G401 (cell line): ENCODE results near the gene CAMKK2. TPM values are rescaled to one million over a fixed set of nuclear protein-coding genes. Genes with fewer than 3 reads are reported as not detected.

ENCODE experiments used
- DNase-seq: peaks from one replicate; pipeline ENCODE4 v3.0.0-alpha.2; 2015; ENCODE audit warnings: low spot score
- in situ Hi-C: cut with HindIII; loops from 2 replicates; pipeline ENCODE4 v1.10.0; 2016; ENCODE audit warnings: low sequenced_read_pairs, mixed read lengths
- total RNA-seq: library from RNA; depleted of rRNA; stranded (reverse); fragments of >200 nt; shearing (Covaris generic); gene quantifications from 2 replicates; pipeline ENCODE4 v1.2.3, GENCODE V29; 2014

CAMKK2 gene
- total RNA-seq, 1 experiment from 2014 or later = 27.2 TPM

DNA sequence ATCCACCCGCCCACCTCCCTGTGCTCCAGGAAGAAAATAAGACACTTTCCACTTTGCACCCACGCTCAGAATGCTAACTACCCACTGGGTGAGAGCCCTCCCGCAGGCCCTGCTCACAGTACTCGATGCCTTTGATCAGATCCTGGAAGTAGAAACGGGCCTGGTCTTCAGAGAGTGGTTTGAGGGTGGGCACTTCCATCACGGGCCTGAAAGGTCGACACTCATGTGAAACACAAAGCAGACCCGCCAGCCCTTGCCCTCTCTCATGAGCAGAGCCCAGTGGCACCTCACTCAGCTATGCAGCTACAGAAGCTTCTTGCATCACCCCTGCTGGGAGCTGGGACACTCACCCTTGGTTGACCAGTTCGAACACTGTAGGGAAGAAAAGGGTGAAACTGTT lies 41.1 kb downstream of the CAMKK2 start:
- in situ Hi-C loops = no loop called here
- no peak for DNase-seq

DNA sequence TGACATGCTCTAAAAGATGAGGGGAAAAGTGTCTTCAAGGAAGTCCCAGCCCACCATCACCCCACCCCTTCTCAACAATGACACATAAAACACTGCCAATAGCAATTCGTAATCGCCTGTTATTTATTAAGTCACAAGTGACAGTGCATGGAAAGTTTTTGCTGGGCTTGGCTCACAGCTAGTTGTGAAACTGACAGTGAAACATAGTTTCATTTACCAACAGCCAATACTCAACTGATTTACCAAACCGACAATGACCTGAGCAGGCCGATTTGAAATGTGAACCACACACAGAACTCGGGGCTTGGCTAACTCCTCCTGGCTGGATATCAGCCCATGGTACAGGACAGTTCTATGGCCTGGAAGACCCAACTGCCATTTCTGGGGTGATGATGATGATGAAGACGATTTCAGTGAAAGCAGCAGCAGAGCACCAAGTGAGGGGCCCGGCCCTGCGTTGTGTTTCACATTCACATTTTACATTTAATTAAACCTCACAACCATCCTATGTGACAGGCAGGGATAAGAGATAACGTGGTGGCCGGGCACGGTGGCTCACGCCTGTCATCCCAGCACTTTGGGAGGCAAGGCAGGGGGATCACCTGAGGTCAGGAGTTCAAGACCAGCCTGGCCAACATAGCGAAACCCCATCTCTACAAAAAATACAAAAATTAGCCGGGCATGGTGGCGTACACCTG lies 42.7 kb downstream of the CAMKK2 start:
- in situ Hi-C loops = no loop called here
- no peak for DNase-seq

DNA sequence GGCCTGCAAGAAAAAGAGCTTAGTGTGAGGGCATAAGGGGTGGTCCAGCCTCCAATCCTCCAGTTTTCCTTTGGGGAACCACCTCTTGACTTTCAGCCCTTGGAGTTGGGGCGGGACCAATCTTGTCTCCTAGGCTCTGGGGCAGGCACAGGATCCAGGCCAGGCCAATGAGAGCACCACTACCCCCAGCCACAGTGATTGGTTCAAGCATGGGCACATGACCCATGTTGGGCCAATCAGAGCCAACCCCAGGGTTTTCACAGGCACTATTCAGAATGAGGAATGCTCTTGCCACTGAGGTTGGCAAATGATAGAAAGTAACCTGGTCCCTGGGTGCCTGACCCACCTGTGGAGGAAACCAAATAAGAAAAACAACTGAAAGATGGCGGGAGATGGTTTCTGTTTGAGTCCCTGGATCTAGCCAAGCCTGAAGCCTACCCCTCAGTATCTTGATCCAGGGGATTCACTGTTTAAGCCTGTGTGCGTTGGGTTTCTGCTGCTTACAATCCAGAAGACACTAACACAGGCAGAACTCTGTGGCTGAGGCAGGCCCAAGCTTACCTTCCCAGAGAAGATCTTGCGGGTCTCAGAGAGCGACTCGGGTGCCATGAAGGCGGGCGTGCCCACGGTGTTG lies 43.7 kb downstream of the CAMKK2 start:
- DNase-seq = no peak
- in situ Hi-C loops = no loop called here

DNA sequence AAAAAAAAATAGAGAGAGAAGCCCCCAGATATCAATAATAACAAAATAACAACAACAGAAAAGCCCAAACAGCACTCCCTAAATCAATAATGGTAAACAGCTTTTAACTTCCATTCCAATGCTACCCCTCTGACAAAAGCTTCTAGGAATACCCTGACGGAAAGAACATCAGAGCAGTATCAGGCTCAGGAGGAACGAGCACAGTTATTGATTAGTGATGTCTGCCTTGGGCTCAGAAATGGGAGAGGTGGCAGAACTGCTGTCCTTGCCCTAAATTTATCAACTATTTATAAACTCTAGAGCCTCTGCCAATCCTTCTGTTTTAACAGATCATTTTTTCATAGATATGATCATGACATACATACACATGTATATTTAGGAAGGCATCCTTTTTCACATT lies 44.7 kb downstream of the CAMKK2 start:
- no peak for DNase-seq
- in situ Hi-C loops = no loop called here

DNA sequence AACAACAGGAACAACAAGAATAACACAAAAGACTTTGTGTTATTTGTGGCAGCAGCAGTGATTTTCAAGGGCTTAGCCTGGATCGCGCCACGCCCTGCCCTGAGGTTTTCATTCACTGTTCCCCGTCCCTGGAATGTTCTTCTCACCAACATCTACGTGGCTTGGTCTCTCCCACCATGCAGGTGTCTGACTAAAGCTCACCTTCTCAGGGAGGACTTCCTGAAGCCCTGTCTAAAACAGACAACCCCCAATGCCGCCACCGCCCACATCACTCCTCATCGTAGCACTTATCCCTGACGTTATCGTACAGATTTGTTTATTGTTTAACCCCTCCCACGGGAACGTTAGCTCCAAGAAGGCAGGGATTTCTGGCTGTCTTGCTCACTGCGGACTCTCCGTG lies 46.1 kb downstream of the CAMKK2 start:
- in situ Hi-C loops = no loop called here
- DNase-seq = no peak

DNA sequence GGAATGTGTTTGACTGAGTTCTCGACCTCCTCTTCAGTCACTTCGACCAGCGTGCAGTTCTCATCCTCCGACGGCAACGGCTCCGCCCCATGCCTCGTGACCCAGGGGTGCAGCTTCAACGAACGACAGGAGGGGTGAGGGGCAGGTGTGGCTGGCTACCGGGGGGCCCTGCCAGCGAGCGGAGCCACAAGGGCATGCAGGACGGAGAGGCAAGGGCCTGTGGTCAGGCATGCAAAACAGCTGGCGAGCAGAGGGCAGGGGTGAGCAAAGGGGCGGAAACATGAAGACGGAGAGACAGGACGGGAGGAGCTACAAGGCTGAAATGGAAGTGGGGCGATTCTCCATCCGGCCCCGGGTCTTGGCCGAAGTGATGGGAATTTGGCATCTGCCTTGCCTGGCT lies 47.9 kb downstream of the CAMKK2 start:
- no peak for DNase-seq
- in situ Hi-C loops = no loop called here

DNA sequence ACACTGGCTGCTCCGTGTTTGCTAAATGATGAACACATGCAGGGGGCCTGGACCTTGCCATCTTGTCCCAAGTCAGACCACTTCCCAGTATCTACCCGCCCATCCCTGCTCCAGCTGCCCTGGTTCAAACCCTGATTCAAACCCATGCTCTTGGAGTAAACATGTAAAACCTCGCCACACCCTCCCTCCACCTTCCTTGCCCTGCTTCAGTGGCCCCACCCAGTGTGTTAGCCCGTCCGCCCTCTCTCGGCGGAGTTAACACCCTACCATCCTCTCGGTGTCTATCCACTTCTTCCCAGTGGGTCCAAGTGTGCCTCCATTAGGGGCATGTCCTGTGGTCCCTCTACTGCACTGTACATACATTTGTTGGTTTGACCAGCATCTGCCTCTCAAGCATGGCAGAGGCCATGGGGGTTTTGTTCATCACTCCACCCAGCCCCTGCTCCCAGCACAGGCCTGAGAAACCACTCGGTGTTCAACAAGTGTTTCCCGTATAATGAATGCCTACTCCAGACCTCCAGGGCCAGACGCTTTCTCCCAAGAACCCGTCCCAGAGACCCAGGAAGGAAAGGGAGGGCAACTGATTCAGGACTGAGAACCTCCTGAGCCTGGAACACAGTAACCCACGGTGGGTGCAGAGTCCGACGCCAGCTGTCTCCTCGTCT lies 49.5 kb downstream of the CAMKK2 start:
- DNase-seq = no peak
- in situ Hi-C loops = no loop called here

DNA sequence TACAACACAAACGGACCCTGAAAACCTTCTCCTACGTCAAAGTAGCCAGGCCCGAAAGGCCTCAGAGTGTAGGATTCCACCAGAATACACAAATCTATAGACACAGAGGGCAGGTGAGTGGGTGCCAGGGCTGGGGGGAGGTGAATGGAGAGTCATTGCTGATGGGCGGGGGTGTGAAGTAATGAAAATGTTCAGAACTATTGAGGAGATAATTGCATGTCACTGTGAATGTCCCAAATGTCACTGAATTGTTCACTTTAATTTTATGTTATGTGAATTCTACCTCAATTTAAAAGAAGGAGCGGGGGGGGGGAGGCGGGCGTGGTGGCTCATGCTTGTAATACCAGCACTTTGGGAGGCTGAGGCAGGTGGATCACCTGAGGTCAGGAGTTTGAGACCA lies 50.6 kb downstream of the CAMKK2 start:
- no peak for DNase-seq
- in situ Hi-C loops = no loop called here

DNA sequence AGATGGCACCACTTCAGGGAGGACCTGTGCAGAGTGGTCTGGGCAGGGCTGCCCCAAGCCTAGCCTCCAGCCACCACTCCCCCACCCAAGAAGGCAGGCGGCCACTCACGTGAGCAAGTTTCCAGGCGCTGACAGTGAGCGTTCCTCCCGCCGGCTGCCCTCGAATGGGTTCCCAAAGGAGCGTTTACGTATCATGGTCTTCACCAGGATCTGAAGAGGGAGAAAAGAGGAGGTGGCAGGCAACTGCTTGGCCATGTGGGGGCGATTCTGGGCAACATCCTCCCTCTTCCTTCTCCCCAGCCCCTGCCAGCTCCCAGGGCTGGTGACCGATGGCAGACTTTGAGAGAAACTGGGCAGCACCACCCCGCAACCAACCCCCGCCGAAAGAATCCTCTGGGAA lies 51.5 kb downstream of the CAMKK2 start:
- no peak for DNase-seq
- in situ Hi-C loops = no loop called here

DNA sequence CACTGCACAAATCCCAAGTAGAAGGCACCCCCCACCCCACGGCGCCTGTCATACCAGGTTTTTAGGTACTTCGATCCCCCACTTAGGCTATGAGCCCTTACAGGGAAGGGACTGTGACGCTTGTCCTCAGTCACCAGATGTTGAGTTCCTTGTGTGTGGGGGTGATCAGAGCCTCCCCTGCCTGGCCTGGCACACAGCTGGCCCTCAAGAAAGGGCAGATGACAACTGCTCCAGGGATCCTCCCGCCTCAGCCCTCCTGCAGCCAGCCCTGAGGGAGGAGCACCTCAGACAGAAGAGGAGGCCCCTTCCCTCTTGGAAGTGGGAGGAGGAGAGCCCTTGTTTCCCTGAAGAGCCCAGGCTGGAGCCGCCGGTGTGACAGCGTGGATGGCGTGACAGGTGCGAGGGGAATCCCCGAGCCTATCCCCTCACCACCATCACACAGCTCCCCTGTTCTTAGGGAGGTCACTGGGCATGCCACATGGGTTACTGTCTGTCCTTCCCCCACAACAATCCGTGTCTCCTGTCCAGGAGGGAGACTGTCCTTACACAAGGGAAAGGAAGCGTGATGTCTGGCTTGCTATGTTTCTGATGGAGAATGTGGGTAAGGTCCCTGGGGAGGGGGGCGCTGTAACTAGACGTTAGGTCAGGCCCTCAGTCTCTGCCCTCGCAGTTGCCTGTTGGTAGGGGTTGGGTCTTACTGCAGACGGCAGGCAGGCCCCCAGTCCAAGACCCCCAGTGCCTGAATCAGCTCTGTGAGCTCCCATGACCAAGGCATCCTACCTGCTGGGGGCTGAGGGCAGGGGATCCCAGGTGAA lies 55.1 kb downstream of the CAMKK2 start:
- no peak for DNase-seq
- in situ Hi-C loops = no loop called here

DNA sequence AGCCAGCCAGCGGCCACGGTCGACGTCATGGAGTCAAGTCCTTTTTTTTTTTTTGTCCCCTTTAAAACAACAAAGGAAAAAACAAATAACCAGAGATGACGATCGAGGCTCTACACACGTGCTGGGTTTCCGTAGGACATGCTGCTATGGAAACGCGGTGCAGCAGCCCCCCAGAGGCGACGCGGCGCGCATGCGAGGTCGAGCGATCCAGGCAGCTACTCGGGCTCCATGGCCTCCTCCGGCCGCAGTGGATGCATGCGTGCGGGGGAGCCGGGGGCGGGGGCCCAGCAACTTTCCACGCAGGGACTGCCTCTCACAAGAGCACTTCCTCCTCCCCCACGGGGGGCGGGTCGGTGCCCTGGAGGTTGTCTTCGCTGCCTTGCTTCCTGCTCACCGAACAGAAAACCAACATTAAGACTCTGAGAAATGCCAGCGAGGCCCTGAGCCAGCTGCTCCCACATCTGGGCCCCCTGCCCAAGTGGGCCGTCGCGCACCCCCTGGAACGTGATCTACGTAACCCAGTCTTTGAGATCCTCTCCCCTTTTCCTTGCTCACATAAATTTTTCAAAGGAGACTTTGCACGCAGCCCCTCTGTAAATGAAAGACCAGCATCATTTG lies 55.9 kb downstream of the CAMKK2 start:
- in situ Hi-C loops = no loop called here
- no peak for DNase-seq

DNA sequence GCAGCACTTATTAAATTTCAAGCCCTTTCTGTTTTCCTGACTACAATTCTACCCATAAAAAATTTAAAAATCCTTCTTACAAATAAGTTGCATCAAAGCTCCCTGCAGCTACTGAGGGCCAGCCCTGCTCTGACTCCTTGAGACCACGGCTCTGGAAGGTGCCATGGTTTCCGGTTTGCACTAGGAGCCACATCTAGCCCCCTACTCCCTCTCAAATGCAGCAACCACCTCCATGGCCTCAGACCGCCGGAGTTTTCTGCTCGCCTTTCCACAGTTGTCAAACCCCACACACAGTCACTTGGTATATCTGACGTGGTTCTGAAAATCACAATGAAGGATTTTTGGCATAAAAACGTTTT lies 56.5 kb downstream of the CAMKK2 start:
- in situ Hi-C loops = no loop called here
- DNase-seq = no peak

DNA sequence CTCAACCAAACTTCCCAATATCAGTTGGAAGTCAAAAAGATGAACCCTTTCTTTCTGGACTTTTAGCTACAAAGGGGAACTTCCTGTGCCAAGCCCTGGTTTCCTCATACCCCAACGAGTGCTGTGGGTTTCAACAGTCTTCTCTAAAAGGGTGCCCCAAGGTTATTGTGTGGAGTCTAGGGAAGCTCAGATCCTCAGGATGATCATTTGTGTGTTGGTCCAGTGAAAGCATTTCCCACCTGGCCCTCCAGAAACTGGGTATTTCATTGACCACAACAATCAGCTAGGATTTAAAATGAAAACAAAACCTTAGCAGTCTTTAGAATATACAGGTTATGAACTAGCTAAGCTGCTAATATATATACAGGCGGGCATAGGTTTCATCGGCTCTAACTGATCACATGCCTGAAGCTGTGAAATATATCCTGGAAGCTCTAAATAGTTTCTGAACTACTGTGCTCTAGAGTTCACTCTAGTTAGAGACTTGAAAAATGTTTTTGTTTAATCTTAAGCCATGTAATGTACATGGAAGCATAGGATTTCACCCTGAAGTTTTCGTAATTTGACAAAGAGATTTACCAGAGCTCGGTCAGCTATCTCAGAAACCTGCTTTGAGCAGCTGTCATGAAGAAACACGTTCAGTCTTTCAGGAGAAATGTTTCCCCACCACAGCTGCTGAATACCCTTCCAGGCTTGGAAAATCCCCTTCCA lies 57.0 kb downstream of the CAMKK2 start:
- in situ Hi-C loops = no loop called here

DNA sequence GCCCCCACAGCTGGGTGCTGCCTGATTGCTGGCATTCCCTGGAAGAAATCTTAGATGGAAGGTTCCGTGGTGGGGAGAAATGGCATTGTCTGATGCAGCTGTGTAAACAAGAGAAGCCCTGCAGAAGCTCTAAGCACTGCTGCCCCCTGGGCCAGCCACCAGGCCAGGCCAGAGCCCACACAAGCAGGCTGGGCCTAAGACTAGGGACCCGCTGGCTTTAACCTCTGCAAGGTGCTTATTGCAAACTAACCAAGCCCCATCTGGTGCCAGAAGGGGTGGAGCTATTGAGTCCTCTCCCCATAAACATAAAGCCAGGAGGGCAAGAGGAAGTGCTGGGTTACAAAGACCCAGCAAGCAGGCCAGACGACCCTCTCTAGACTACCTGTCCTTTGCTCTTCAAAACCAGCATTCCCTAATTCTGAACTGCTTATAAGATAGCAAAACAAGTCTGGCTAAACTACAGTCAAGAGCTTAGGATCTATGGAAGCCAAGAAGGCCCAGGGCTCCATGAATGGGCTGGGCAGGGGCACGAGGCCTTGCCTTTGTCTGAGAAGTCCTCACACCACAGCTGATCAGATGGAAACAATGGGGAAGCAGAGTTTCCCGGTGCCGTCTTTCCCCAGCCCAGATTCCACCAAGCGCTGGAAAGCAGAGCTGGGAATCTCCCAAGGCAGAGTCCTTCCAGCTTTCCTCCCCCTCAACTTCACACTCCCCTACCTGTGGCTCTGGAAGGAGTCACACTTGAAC lies 57.7 kb downstream of the CAMKK2 start:
- in situ Hi-C loops = no loop called here
- DNase-seq = no peak

More for the DNA sequence above, 57.0 kb downstream of the CAMKK2 start:
- no peak for DNase-seq

DNA sequence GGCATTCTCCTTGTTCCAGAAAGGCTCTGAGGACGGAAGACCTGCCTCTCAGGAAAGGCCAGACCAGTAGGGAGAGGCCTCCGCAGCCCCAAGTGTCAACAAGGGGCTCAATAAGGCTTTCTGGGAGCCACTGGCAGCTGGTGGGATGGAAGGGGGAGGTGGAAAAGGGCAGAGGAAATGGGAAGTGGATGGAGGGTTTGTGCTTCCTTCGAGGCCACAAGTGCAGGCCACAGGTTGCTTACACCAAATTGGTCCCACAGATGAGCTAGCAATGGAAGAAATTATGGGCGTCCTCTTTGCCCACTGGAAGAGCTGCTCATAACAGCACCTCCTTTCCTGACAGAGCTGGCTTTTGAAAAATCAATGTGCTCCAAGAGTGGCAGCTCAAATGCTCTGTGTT lies 58.4 kb downstream of the CAMKK2 start:
- in situ Hi-C loops = no loop called here
- DNase-seq = no peak

DNA sequence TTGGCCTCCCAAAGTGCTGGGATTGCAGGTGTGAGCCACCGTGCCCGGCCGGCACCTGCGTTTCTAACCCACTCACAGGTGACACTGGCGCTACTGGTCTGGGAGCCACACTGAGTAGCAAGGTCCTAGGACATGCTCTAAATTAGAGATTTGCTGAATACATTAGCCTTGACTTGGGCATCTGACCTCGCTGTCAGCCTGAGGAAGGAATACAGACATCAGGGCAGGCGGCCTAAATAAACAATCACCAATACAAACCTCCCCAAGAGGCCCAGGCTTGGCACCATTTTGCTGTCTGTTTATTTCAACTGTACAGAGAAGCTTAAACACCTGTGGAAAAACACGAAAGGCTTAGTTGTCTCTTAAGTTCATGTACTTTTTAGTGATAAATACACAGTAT lies 59.1 kb downstream of the CAMKK2 start:
- in situ Hi-C loops = no loop called here
- DNase-seq = no peak

DNA sequence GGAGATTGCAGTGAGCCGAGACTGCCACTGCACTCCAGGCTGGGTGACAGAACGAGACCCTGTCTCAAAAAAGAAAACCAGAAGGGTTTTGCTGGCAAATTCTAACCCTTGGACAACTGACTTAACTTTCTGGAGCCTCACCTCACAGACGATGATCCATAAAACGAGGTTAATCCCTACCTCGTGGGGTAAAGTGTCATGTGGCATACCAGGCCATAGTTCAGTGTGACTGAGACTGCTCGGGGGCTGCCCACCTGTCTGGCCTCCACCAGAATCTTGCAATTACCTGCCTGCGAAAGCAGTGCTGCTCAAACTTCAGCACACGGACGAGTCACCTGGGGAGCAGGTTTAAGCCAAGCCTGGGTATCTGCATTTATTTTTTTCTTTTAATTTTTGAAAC lies 59.7 kb downstream of the CAMKK2 start:
- DNase-seq = no peak
- in situ Hi-C loops = no loop called here

DNA sequence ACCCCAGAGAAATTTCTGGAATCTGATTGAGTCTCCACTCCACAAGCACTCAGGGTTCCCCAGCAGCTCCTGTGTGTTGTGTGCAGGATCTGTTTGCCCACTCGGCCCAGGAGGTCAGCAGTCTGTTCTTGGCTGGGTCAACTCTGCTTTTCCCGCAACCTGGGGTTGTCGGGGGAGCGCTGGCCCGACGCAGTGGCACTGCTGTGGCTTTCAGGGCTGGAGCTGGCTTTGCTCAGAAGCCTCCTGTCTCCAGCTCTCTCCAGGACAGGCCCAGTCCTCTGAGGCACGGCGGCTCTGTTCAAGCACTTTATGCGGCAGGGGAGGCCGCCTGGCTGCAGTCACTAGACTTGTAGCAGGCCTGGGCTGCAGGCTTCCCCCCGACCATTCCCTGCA lies 62.9 kb downstream of the CAMKK2 start:
- in situ Hi-C loops = no loop called here
- DNase-seq = no peak
